Peyer's patch (tissue), 4 donors: ENCODE results near the gene CSNK2A3. TPM values are rescaled to one million over a fixed set of nuclear protein-coding genes. Genes with fewer than 3 reads are reported as not detected.

ENCODE experiments used
- DNase-seq, 3 donors: peaks; one replicate each; pipeline ENCODE4 v3.0.0-alpha.2; 2017 to 2019
- H3K27ac ChIP-seq, 4 donors: fragments of 200-600 bp; sonication (generic); one replicate each; pipeline ENCODE4 v1.5.1; 2016 to 2019
- H3K27me3 ChIP-seq, 2 donors: fragments of 200-600 bp; sonication (generic); one replicate each; pipeline ENCODE4 v1.5.1; 2019
- H3K36me3 ChIP-seq, 3 donors: fragments of 200-600 bp; sonication (generic); one replicate each; pipeline ENCODE4 v1.5.1; 2016 to 2019
- H3K4me1 ChIP-seq, 4 donors: fragments of 200-600 bp; sonication (generic); one replicate each; pipeline ENCODE4 v1.5.1; 2016 to 2019
- H3K4me3 ChIP-seq, 4 donors: fragments of 200-600 bp; sonication (generic); 1 replicate in 3 of 4; 2 replicates in 1 of 4; pipeline ENCODE4 v1.5.1; 2016 to 2019; ENCODE audit warnings: mild to moderate bottlenecking in 1 of 4
- H3K9me3 ChIP-seq, 4 donors: fragments of 200-600 bp; sonication (generic); one replicate each; pipeline ENCODE4 v1.5.1; 2016 to 2019; ENCODE audit warnings: mild to moderate bottlenecking in 1 of 4
- POLR2A ChIP-seq, 2 donors: fragments of 450-650 bp; IDR thresholded peaks; one replicate each; pipeline ENCODE4 v1.5.1; 2017; ENCODE audit warnings: antibody characterized with exemption in 2 of 2, mild to moderate bottlenecking in 2 of 2, moderate library complexity in 2 of 2
- total RNA-seq, 4 donors: library from RNA; depleted of rRNA; stranded (reverse); fragments of >200 nt; gene quantifications; one replicate each; pipeline ENCODE4 v1.1.0, GENCODE V29; 2016
- TF ChIP-seq, protein P1 (sequence below), 6 experiments: fragments of 450-650 bp in 4 of 6; fragments of 200-600 bp in 2 of 6; sonication (generic) in 1 of 6; IDR thresholded peaks; one replicate each; pipeline ENCODE4 v1.5.1; 2017 to 2019; ENCODE audit warnings: antibody characterized with exemption in 6 of 6, mild to moderate bottlenecking in 3 of 6, moderate library complexity in 1 of 6

Gene CSNK2A3
- total RNA-seq, 4 donors from 2014 or later, result 1.6 to 8.3 (median 2.0) TPM; not detected in 1

DNA sequence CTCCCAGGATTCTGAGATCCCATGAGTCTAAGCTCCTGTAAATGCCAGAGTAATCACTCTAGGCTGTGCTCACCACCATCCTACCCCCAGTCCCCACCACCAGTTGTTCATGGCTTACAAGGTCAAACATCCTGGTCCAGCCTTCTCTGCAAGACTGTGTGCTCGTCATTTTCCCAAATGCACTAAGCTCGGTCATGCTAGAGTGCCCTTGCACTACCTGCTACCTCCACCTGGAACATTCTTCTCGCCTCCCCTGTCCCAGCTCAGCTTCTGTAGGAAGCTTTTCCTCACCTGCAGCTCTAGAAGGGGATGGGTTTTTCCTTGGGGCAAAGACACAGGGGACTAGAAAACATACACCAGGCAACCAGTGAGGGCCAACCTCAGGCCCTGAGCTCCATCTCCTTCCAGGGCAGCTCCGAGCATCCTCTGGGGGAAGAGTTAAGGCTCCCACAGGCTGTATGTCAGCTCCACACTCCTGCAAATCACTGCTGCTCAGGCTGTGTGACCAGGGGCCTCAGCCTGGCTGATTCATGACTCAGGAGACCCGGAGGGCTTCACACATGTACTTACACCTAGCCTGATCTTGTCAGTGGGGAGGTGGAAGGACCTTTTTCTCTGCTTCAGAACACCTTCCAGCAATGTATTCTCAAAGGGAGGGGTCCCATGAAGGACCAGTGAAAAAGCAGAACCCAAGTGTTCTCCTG lies 37.2 kb upstream of the CSNK2A3 start:
- Histone ChIP-seq H3K27me3 (no peaks in the 10 kb centered on the region), H3K4me3 (no peak overlapping the region), H3K36me3 (no peaks in the 10 kb centered on the region), H3K27ac (no peak overlapping the region), H3K9me3 (no peaks in the 10 kb centered on the region), H3K4me1 (peaks cover 0 to 8% (median 1%) of the 10 kb centered on the region in 4 donors)
- TF ChIP-seq, protein P1, sequence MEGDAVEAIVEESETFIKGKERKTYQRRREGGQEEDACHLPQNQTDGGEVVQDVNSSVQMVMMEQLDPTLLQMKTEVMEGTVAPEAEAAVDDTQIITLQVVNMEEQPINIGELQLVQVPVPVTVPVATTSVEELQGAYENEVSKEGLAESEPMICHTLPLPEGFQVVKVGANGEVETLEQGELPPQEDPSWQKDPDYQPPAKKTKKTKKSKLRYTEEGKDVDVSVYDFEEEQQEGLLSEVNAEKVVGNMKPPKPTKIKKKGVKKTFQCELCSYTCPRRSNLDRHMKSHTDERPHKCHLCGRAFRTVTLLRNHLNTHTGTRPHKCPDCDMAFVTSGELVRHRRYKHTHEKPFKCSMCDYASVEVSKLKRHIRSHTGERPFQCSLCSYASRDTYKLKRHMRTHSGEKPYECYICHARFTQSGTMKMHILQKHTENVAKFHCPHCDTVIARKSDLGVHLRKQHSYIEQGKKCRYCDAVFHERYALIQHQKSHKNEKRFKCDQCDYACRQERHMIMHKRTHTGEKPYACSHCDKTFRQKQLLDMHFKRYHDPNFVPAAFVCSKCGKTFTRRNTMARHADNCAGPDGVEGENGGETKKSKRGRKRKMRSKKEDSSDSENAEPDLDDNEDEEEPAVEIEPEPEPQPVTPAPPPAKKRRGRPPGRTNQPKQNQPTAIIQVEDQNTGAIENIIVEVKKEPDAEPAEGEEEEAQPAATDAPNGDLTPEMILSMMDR (IDR thresholded peaks at IDR 0.05), result no peak
- TF ChIP-seq POLR2A (IDR thresholded peaks at IDR 0.05), result no peak
- no peak for DNase-seq

DNA sequence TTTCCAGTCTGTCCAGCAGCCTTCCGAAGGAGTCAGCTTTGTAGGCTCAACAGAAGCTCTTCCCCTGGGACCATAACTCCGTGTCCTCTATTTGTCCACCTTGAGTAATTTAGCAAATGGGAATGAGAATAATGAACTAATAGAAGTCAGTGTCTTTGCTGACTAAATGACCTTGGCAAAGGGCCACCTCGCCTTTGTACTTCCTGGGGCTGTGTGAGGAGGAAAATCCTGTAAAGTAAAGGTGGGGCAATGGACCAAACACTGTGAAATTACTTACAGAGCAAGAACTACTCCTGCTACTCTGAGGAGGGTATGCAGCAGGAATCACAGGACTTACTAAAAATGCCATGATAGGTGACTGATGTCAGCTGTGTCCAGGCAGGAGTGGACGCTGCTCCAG lies 36.2 kb upstream of the CSNK2A3 start:
- no peaks in the 10 kb centered on the region for H3K9me3 ChIP-seq
- no peaks in the 10 kb centered on the region for H3K36me3 ChIP-seq
- DNase-seq, result peak in 2 of 3 donors; percentile 76 to 87
- H3K27ac ChIP-seq, result peak overlapping the region in 2 of 4 donors; percentile 34 to 80
- H3K4me1 ChIP-seq, result peaks cover 0 to 8% (median 1%) of the 10 kb centered on the region in 4 donors
- H3K4me3 ChIP-seq, result no peak overlapping the region
- H3K27me3 ChIP-seq, result no peaks in the 10 kb centered on the region
- TF ChIP-seq POLR2A (IDR thresholded peaks at IDR 0.05), result no peak
- TF ChIP-seq, protein P1 (IDR thresholded peaks at IDR 0.05), result no peak

GRCh38 chr11:11387622-11388305 lies 34.7 kb upstream of the CSNK2A3 start:
- no peak for DNase-seq
- Histone ChIP-seq H3K27ac (no peak overlapping the region), H3K36me3 (no peaks in the 10 kb centered on the region), H3K27me3 (no peaks in the 10 kb centered on the region), H3K9me3 (no peaks in the 10 kb centered on the region), H3K4me3 (no peak overlapping the region), H3K4me1 (peaks cover 0 to 8% (median 1%) of the 10 kb centered on the region in 4 donors)
- TF ChIP-seq, protein P1 (IDR thresholded peaks at IDR 0.05), result no peak
- no peak for TF ChIP-seq POLR2A (IDR thresholded peaks at IDR 0.05)

DNA sequence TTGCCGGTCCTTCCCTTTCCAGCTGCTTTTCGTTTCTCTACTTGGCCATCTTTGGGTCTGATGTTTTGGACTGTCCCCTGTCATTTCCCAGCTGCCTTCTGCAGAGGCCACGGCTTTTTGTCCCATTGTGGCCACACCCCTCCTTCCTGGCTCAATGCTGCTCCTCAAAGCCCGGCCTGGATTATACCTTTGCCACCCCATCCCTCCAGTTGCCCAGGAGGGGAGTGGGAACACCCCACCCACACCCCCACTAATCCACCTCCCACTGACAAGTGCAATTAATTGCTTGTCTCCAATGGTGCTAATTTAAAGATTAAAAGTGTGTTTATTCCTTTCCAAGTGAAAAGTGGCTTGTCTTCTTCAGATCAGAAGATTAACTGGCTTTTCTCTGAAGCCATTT lies 34.2 kb upstream of the CSNK2A3 start:
- no peak overlapping the region for H3K4me3 ChIP-seq
- H3K4me1 ChIP-seq, result peaks cover 0 to 8% (median 1%) of the 10 kb centered on the region in 4 donors
- H3K27ac ChIP-seq, result no peak overlapping the region
- H3K36me3 ChIP-seq, result no peaks in the 10 kb centered on the region
- H3K27me3 ChIP-seq, result no peaks in the 10 kb centered on the region
- DNase-seq, result no peak
- no peaks in the 10 kb centered on the region for H3K9me3 ChIP-seq
- no peak for TF ChIP-seq POLR2A (IDR thresholded peaks at IDR 0.05)
- TF ChIP-seq, protein P1 (IDR thresholded peaks at IDR 0.05), result no peak

- no peak for DNase-seq
- no peak overlapping the region for H3K4me3 ChIP-seq
- no peaks in the 10 kb centered on the region for H3K4me1 ChIP-seq
- no peak overlapping the region for H3K27ac ChIP-seq
- H3K27me3 ChIP-seq, result no peaks in the 10 kb centered on the region
- TF ChIP-seq POLR2A (IDR thresholded peaks at IDR 0.05), result no peak
- TF ChIP-seq, protein P1 (IDR thresholded peaks at IDR 0.05), result no peak
- H3K36me3 ChIP-seq, result no peaks in the 10 kb centered on the region
- no peaks in the 10 kb centered on the region for H3K9me3 ChIP-seq
These were observed 31.8 kb upstream of the CSNK2A3 start for GRCh38 chr11:11384829-11385228.
